DND-41 (cell line): ENCODE measurements around the gene RUNX1.

Experiments
- ATAC-seq: fragments of 200-7000 bp; cut with Tn5 transposase; 3 replicates; pipeline ENCODE4 v1.9.1; 2021; ENCODE audit warnings: low read depth; ENCODE audit not compliant: insufficient read depth
- DNase-seq: peaks from one replicate; pipeline ENCODE4 v3.0.0-alpha.2; 2020
- H2AFZ ChIP-seq: 2 replicates; pipeline ENCODE4 v1.6.0; 2012; ENCODE audit warnings: low read depth, low read length
- H3K27ac ChIP-seq: 2 replicates; pipeline ENCODE4 v1.5.1; 2012; ENCODE audit warnings: low read length, inconsistent platforms
- H3K27me3 ChIP-seq: fragments of 200-600 bp; sonication (generic); 2 replicates; pipeline ENCODE4 v1.6.0; 2012; ENCODE audit warnings: low read length, mild to moderate bottlenecking, inconsistent platforms; ENCODE audit not compliant: insufficient read depth, poor library complexity
- H3K36me3 ChIP-seq: 2 replicates; pipeline ENCODE4 v1.5.1; 2012; ENCODE audit warnings: low read length, inconsistent platforms; ENCODE audit not compliant: insufficient read depth
- H3K4me1 ChIP-seq: 2 replicates; pipeline ENCODE4 v1.5.1; 2012; ENCODE audit warnings: mild to moderate bottlenecking, low read length; ENCODE audit not compliant: insufficient read depth
- H3K4me2 ChIP-seq: 2 replicates; pipeline ENCODE4 v1.6.0; 2012; ENCODE audit warnings: mild to moderate bottlenecking, moderate library complexity, low read length, inconsistent platforms; ENCODE audit not compliant: insufficient read depth
- H3K4me3 ChIP-seq, 2 experiments: fragments of 200-600 bp in 1 of 2; shearing (Covaris generic) in 1 of 2; 2 replicates each; pipeline ENCODE4 v1.5.1; 2012 to 2016; ENCODE audit warnings: inconsistent platforms in 2 of 2, low read length in 2 of 2, mild to moderate bottlenecking in 2 of 2, low read depth in 1 of 2, moderate library complexity in 1 of 2
- H3K79me2 ChIP-seq: 2 replicates; pipeline ENCODE4 v1.6.0; 2012; ENCODE audit warnings: low read length, inconsistent platforms; ENCODE audit not compliant: insufficient read depth
- H3K9ac ChIP-seq: 2 replicates; pipeline ENCODE4 v1.6.0; 2012; ENCODE audit warnings: low read depth, mild to moderate bottlenecking, inconsistent platforms, low read length, moderate library complexity
- H3K9me3 ChIP-seq: 2 replicates; pipeline ENCODE4 v1.5.1; 2012; ENCODE audit warnings: low read length, moderate library complexity, mild to moderate bottlenecking, inconsistent platforms; ENCODE audit not compliant: insufficient read depth, severe bottlenecking
- H4K20me1 ChIP-seq: 2 replicates; pipeline ENCODE4 v1.6.0; 2012; ENCODE audit warnings: low read length; ENCODE audit not compliant: insufficient read depth
- EZH2 ChIP-seq: IDR thresholded peaks from 3 replicates; pipeline ENCODE4 v1.6.1; 2012; ENCODE audit warnings: borderline replicate concordance, low read depth, mild to moderate bottlenecking, moderate library complexity, low read length, inconsistent platforms; ENCODE audit not compliant: severe bottlenecking
- TF ChIP-seq, protein P1 (sequence below): IDR thresholded peaks from 2 replicates; pipeline ENCODE4 v1.5.1; 2012; ENCODE audit warnings: borderline replicate concordance, low read length, moderate library complexity, mild to moderate bottlenecking; ENCODE audit not compliant: poor library complexity, severe bottlenecking; ENCODE audit errors: extremely low read depth

Gene RUNX1

DNA sequence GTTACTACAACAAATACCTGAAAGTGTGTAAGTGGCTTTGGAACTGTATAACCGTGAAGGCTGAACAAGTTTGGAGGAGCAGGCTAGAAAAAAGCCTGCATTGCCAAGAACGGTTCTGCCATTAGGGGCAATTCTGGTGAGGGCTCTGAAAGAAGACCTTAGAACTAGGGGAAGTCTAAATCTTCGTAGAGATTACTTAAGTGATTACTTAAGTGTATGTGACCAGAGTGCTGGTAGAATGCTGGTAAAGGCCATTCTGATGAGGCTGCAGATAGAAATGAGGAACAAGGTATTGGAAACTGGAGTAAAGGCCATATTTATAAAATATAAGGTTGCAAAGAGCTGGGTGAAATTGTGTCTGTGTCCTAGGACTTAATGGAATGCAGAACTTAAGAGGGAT, 222.3 kb downstream of the RUNX1 start:
- no peak overlapping the region for H2AFZ ChIP-seq
- H3K4me2 ChIP-seq: no peak overlapping the region
- no peak overlapping the region for H3K4me3 ChIP-seq
- H3K36me3 ChIP-seq: peaks cover 97% of the 10 kb centered on the region
- H3K27ac ChIP-seq: no peak overlapping the region
- H4K20me1 ChIP-seq: peaks cover 19% of the 10 kb centered on the region
- peaks cover 56% of the 10 kb centered on the region for H3K79me2 ChIP-seq
- DNase-seq (no peak), ATAC-seq (no peak)
- TF ChIP-seq, protein P1, sequence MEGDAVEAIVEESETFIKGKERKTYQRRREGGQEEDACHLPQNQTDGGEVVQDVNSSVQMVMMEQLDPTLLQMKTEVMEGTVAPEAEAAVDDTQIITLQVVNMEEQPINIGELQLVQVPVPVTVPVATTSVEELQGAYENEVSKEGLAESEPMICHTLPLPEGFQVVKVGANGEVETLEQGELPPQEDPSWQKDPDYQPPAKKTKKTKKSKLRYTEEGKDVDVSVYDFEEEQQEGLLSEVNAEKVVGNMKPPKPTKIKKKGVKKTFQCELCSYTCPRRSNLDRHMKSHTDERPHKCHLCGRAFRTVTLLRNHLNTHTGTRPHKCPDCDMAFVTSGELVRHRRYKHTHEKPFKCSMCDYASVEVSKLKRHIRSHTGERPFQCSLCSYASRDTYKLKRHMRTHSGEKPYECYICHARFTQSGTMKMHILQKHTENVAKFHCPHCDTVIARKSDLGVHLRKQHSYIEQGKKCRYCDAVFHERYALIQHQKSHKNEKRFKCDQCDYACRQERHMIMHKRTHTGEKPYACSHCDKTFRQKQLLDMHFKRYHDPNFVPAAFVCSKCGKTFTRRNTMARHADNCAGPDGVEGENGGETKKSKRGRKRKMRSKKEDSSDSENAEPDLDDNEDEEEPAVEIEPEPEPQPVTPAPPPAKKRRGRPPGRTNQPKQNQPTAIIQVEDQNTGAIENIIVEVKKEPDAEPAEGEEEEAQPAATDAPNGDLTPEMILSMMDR: no peak
- no peak for TF ChIP-seq EZH2
- no peaks in the 10 kb centered on the region for H3K27me3 ChIP-seq
- H3K9ac ChIP-seq: no peak overlapping the region
- no peaks in the 10 kb centered on the region for H3K9me3 ChIP-seq
- no peaks in the 10 kb centered on the region for H3K4me1 ChIP-seq

DNA sequence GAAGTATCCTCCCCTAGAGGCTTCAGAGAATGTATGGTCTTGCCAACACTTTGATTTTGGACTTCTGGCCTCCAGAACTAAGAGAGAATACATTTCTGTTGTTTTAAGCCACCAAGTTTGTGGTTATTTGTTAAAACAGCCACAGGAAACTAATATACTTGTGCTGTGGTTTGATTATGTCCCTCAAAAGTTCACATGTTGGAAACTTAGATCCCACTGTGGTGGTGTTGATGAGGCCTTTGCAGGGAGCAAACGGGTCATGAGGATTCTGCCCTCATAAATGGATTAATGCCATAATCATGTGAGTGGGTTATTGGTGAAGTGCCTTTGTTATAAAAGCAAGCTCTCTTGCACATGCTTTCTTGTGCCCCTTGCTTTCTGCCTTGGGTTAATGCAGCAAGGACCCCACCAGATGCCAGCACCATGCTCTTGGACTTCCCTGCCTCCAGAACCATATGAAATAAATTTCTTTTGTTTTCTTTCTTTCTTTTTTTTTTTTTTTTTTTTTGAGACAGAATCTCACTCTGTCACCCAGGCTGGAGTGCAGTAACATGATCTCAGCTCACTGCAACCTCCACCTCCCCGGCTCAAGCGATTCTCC, 223.1 kb downstream of the RUNX1 start:
- Histone ChIP-seq H3K27ac (no peak overlapping the region), H3K9ac (no peak overlapping the region), H3K4me1 (no peaks in the 10 kb centered on the region), H3K27me3 (no peaks in the 10 kb centered on the region), H4K20me1 (peaks cover 25% of the 10 kb centered on the region), H3K79me2 (peaks cover 57% of the 10 kb centered on the region), H3K4me2 (no peak overlapping the region), H3K9me3 (no peaks in the 10 kb centered on the region), H3K36me3 (peaks cover 97% of the 10 kb centered on the region), H3K4me3 (no peak overlapping the region), H2AFZ (no peak overlapping the region)
- no peak for TF ChIP-seq EZH2
- TF ChIP-seq, protein P1: no peak
- no peak for ATAC-seq
- DNase-seq: no peak

DNA sequence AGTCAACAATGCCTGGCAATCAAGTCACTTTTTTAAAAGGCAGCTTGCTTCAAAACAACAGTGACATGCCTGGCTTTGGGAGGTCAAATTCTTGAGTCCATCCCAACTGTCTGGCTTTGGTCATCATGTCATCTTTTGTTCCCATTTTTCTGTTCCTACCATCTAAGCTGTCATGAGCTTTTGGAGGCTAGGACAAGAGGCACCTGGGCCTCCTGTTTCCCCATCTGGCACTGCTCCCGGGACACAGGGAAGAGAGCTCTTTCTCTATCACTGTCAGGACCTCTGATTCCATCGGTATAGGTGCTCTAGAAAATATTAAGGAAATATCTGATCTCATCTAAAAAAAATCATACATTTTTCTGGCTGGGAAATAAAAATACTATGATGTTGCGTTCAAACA, 224.0 kb downstream of the RUNX1 start:
- DNase-seq (no peak), ATAC-seq (no peak)
- Histone ChIP-seq H3K4me3 (no peak overlapping the region), H4K20me1 (peaks cover 30% of the 10 kb centered on the region), H3K9me3 (no peaks in the 10 kb centered on the region), H3K79me2 (peaks cover 60% of the 10 kb centered on the region), H3K36me3 (peaks cover 97% of the 10 kb centered on the region), H3K4me1 (no peaks in the 10 kb centered on the region), H3K27me3 (no peaks in the 10 kb centered on the region), H3K27ac (no peak overlapping the region), H3K9ac (no peak overlapping the region), H2AFZ (no peak overlapping the region), H3K4me2 (no peak overlapping the region)
- TF ChIP-seq, protein P1: no peak
- no peak for TF ChIP-seq EZH2

DNA sequence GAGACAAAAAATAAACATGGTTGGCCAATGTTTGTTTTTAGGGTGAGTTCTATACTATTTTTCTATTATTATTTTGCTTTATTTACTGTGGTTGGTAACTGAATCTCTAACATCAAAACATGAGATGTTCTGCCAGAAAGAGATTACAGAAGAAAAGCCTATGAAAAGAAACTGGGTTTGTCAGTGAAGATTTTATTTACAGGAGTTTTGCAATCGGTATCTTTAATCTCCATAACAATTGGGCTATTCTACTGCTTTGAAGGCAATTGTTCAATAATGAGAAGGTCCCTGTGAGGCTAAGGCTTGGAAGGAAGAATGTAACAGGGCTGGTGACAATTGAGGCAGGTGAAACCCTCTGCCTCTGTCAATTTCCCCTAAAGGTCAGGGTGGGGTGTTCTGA, 224.8 kb downstream of the RUNX1 start:
- Histone ChIP-seq H3K27ac (no peak overlapping the region), H3K4me2 (no peak overlapping the region), H3K36me3 (peaks cover 97% of the 10 kb centered on the region), H4K20me1 (peaks cover 37% of the 10 kb centered on the region), H3K4me3 (no peak overlapping the region), H3K4me1 (no peaks in the 10 kb centered on the region), H3K27me3 (no peaks in the 10 kb centered on the region), H3K9me3 (no peaks in the 10 kb centered on the region), H3K9ac (no peak overlapping the region), H2AFZ (no peak overlapping the region), H3K79me2 (peaks cover 63% of the 10 kb centered on the region)
- TF ChIP-seq, protein P1: no peak
- no peak for DNase-seq
- no peak for ATAC-seq
